Fibroblast of lung (primary cell): ENCODE data around the gene PDLIM5. TPM values are rescaled to one million over a fixed set of nuclear protein-coding genes. Genes with fewer than 3 reads are reported as not detected.

Experiments
- DNase-seq, 2 donors: peaks; one replicate each; pipeline versions ENCODE4 v3.0.0 to v3.0.0-alpha.2; 2010; ENCODE audit warnings: low read depth in 2 of 2
- H2AFZ ChIP-seq: 2 replicates; pipeline ENCODE4 v1.5.1; 2012; ENCODE audit warnings: low read length, control low read depth, inconsistent platforms
- H3K27ac ChIP-seq: 2 replicates; pipeline ENCODE4 v1.5.1; 2011; ENCODE audit warnings: low read length, control low read depth; ENCODE audit not compliant: insufficient read depth
- H3K27me3 ChIP-seq: 2 replicates; pipeline ENCODE4 v1.5.1; 2011; ENCODE audit warnings: mild to moderate bottlenecking, low read length; ENCODE audit not compliant: control insufficient read depth, insufficient read depth
- H3K36me3 ChIP-seq: 2 replicates; pipeline ENCODE4 v1.5.1; 2011; ENCODE audit warnings: low read length; ENCODE audit not compliant: control insufficient read depth, insufficient read depth
- H3K4me1 ChIP-seq: 2 replicates; pipeline ENCODE4 v1.5.1; 2011; ENCODE audit warnings: low read length; ENCODE audit not compliant: control insufficient read depth, insufficient read depth; ENCODE audit errors: extremely low read depth
- H3K4me2 ChIP-seq: 2 replicates; pipeline ENCODE4 v1.5.1; 2011; ENCODE audit warnings: low read length, control low read depth; ENCODE audit not compliant: insufficient read depth; ENCODE audit errors: extremely low read depth
- H3K4me3 ChIP-seq, 4 experiments: fragments of 200-600 bp in 1 of 4; sonication (generic) in 1 of 4; replicated peaks in 1 of 4; 2 replicates each; pipeline ENCODE4 v1.5.1; 2011 to 2016; ENCODE audit warnings: low read length in 4 of 4, low read depth in 3 of 4, mild to moderate bottlenecking in 3 of 4, control low read depth in 2 of 4, inconsistent platforms in 1 of 4, mixed read lengths in 1 of 4; ENCODE audit not compliant: insufficient read depth in 1 of 4; ENCODE audit errors: control extremely low read depth in 1 of 4
- H3K79me2 ChIP-seq: 2 replicates; pipeline ENCODE4 v1.5.1; 2012; ENCODE audit warnings: mild to moderate bottlenecking, low read length, inconsistent platforms; ENCODE audit not compliant: control insufficient read depth, insufficient read depth
- H3K9ac ChIP-seq: 2 replicates; pipeline ENCODE4 v1.5.1; 2011; ENCODE audit warnings: mild to moderate bottlenecking, low read length, control low read depth; ENCODE audit not compliant: insufficient read depth
- H3K9me3 ChIP-seq: 2 replicates; pipeline ENCODE4 v1.5.1; 2012; ENCODE audit warnings: low read depth, low read length; ENCODE audit not compliant: control insufficient read depth, insufficient read depth
- H4K20me1 ChIP-seq: 2 replicates; pipeline ENCODE4 v1.5.1; 2011; ENCODE audit warnings: low read length; ENCODE audit not compliant: control insufficient read depth, insufficient read depth; ENCODE audit errors: extremely low read depth
- EZH2 ChIP-seq: IDR thresholded peaks from 2 replicates; pipeline ENCODE4 v1.5.1; 2012; ENCODE audit warnings: low read length, control low read depth, mild to moderate bottlenecking; ENCODE audit errors: missing control alignments
- polyA plus RNA-seq, 2 donors: library from polyadenylated mRNA; depleted of rRNA in 1 of 2; stranded (reverse) in 1 of 2; unstranded in 1 of 2; fragments of >200 nt; gene quantifications; 2 replicates each; pipeline ENCODE4 v1.2.1, GENCODE V29; 2011 to 2012; ENCODE audit warnings: missing spikeins in 1 of 2
- total RNA-seq: library from RNA; depleted of rRNA; stranded (reverse); fragments of >200 nt; gene quantifications from 2 replicates; pipeline ENCODE4 v1.2.1, GENCODE V29; 2014
- TF ChIP-seq, protein P1 (sequence below), 2 donors: IDR thresholded peaks in 1 of 2; conservative IDR thresholded peaks in 1 of 2; 1 replicate in 1 of 2; 2 replicates in 1 of 2; pipeline ENCODE4 v1.5.1; 2011 to 2012; ENCODE audit warnings: low read length in 2 of 2, control low read depth in 1 of 2, inconsistent platforms in 1 of 2, low read depth in 1 of 2, mild to moderate bottlenecking in 1 of 2

PDLIM5 gene
- total and polyA plus RNA-seq, 2 donors (not counting 1 experiment from before 2014, with no cell fraction given) = 28.4 to 113 TPM

DNA sequence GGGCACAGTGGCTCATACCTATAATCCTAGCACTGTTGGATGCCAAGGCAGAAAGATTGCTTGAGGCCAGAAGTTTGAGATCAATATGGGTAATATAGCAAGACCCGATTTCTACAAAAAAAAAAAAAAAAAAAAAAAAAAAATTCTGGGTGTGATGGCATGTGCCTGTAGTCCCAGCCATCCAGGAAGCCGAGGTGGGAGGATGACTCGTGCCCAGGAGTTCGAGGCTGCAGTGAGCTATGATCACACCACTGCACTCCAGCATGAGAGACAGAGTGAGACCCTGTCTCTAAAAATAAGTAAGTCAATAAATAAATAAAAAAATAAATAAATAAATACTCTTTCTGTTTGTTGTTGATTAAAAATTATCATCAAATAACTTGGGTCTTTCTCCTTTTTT lies 243.6 kb downstream of the PDLIM5 start:
- Histone ChIP-seq H3K9me3 (no peaks in the 10 kb centered on the region), H3K27me3 (no peaks in the 10 kb centered on the region), H3K9ac (no peak overlapping the region), H3K4me2 (no peak overlapping the region), H3K4me3 (no peak overlapping the region), H3K79me2 (no peaks in the 10 kb centered on the region), H3K36me3 (no peaks in the 10 kb centered on the region), H4K20me1 (no peaks in the 10 kb centered on the region), H3K4me1 (peaks cover 7% of the 10 kb centered on the region), H2AFZ (no peak overlapping the region), H3K27ac (no peak overlapping the region)
- DNase-seq = no peak
- TF ChIP-seq EZH2 = no peak
- TF ChIP-seq, protein P1, sequence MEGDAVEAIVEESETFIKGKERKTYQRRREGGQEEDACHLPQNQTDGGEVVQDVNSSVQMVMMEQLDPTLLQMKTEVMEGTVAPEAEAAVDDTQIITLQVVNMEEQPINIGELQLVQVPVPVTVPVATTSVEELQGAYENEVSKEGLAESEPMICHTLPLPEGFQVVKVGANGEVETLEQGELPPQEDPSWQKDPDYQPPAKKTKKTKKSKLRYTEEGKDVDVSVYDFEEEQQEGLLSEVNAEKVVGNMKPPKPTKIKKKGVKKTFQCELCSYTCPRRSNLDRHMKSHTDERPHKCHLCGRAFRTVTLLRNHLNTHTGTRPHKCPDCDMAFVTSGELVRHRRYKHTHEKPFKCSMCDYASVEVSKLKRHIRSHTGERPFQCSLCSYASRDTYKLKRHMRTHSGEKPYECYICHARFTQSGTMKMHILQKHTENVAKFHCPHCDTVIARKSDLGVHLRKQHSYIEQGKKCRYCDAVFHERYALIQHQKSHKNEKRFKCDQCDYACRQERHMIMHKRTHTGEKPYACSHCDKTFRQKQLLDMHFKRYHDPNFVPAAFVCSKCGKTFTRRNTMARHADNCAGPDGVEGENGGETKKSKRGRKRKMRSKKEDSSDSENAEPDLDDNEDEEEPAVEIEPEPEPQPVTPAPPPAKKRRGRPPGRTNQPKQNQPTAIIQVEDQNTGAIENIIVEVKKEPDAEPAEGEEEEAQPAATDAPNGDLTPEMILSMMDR (conservative IDR thresholded peaks at IDR 0.05 in 1 of 2, IDR thresholded peaks at IDR 0.05 in 1 of 2; ENCODE audit: low read depth in 1 of 2, low read length in 2 of 2) = no peak

- Histone ChIP-seq H4K20me1 (no peaks in the 10 kb centered on the region), H3K9ac (no peak overlapping the region), H3K36me3 (no peaks in the 10 kb centered on the region), H2AFZ (no peak overlapping the region), H3K79me2 (no peaks in the 10 kb centered on the region), H3K4me1 (no peaks in the 10 kb centered on the region), H3K27ac (no peak overlapping the region), H3K4me3 (no peak overlapping the region), H3K4me2 (no peak overlapping the region), H3K27me3 (no peaks in the 10 kb centered on the region), H3K9me3 (no peaks in the 10 kb centered on the region)
- TF ChIP-seq, protein P1 (conservative IDR thresholded peaks at IDR 0.05 in 1 of 2, IDR thresholded peaks at IDR 0.05 in 1 of 2; ENCODE audit: low read depth in 1 of 2, low read length in 2 of 2) = no peak
- TF ChIP-seq EZH2 = no peak
- DNase-seq = no peak
These were observed 246.4 kb downstream of the PDLIM5 start for GRCh38 chr4:94698187-94698586.

- H3K27ac ChIP-seq = no peak overlapping the region
- H3K36me3 ChIP-seq = no peaks in the 10 kb centered on the region
- no peak overlapping the region for H3K4me2 ChIP-seq
- no peak overlapping the region for H2AFZ ChIP-seq
- H3K9me3 ChIP-seq = no peaks in the 10 kb centered on the region
- no peaks in the 10 kb centered on the region for H3K79me2 ChIP-seq
- H3K27me3 ChIP-seq = no peaks in the 10 kb centered on the region
- no peak overlapping the region for H3K4me3 ChIP-seq
- TF ChIP-seq, protein P1 (conservative IDR thresholded peaks at IDR 0.05 in 1 of 2, IDR thresholded peaks at IDR 0.05 in 1 of 2; ENCODE audit: low read depth in 1 of 2, low read length in 2 of 2) = no peak
- TF ChIP-seq EZH2 = no peak
- no peak overlapping the region for H3K9ac ChIP-seq
- no peak for DNase-seq
- no peaks in the 10 kb centered on the region for H3K4me1 ChIP-seq
- H4K20me1 ChIP-seq = no peaks in the 10 kb centered on the region
These were observed 248.6 kb downstream of the PDLIM5 start for GRCh38 chr4:94700298-94700697.
